Stimulated activated CD8-positive, alpha-beta memory T cell treated with anti-CD3 and anti-CD28 coated beads, Interleukin-15, amount 100 ng/mL, for 4 hours (primary cell): Measurements from ENCODE around the gene RNU7-1.

Experiments used
- DNase-seq, 2 donors: peaks; one replicate each; pipeline ENCODE4 v3.0.0-alpha.2; 2020; ENCODE audit warnings: low read depth in 2 of 2

The RNU7-1 gene

GRCh38 chr12:6937481-6938352 lies 5.9 kb upstream of the RNU7-1 start:
- peak; percentile 85 to 87 for DNase-seq

GRCh38 chr12:6938353-6939190 lies 5.0 kb upstream of the RNU7-1 start:
- no peak for DNase-seq

GRCh38 chr12:6939191-6939540 lies 4.5 kb upstream of the RNU7-1 start:
- DNase-seq = no peak

- no peak for DNase-seq
These were observed 2.3 kb upstream of the RNU7-1 start for GRCh38 chr12:6941267-6941666.

- DNase-seq = no peak
These were observed 1.8 kb upstream of the RNU7-1 start for GRCh38 chr12:6941782-6942181.

GRCh38 chr12:6942331-6942665 lies 1.3 kb upstream of the RNU7-1 start:
- DNase-seq = no peak

- DNase-seq = no peak
These were observed 261 bp upstream of the RNU7-1 start for GRCh38 chr12:6943389-6943721.

- peak; percentile 67 to 74 for DNase-seq
These were observed 968 bp downstream of the RNU7-1 start for GRCh38 chr12:6944381-6945186.

GRCh38 chr12:6945613-6946012 lies 2.0 kb downstream of the RNU7-1 start:
- DNase-seq = no peak

- DNase-seq = no peak
These were observed 2.7 kb downstream of the RNU7-1 start for GRCh38 chr12:6946033-6946919.

- no peak for DNase-seq
These were observed 3.3 kb downstream of the RNU7-1 start for GRCh38 chr12:6946920-6947374.

- DNase-seq = no peak
These were observed 4.0 kb downstream of the RNU7-1 start for GRCh38 chr12:6947615-6948014.

- no peak for DNase-seq
These were observed 5.4 kb downstream of the RNU7-1 start for GRCh38 chr12:6948873-6949594.

- DNase-seq = no peak
These were observed 6.8 kb downstream of the RNU7-1 start for GRCh38 chr12:6950401-6950801.

GRCh38 chr12:6950811-6951540 lies 7.4 kb downstream of the RNU7-1 start, which contains the start of gene PTPN6:
PTPN6 (plus strand) TSS chr12:6951356; CDS start chr12:6951513, 157 bp downstream.
- peak; percentile 62 to 67 for DNase-seq

GRCh38 chr12:6951551-6952120 lies 8.0 kb downstream of the RNU7-1 start:
- no peak for DNase-seq

- DNase-seq = no peak
These were observed 8.7 kb downstream of the RNU7-1 start for GRCh38 chr12:6952121-6952862.

- DNase-seq = no peak
These were observed 9.3 kb downstream of the RNU7-1 start for GRCh38 chr12:6952863-6953441.
